GDM1 (cell line): ENCODE data around the gene THEM5.

Experiments used
- DNase-seq: peaks from one replicate; lab custom pipeline; 2025; lab: John Stamatoyannopoulos, UW

THEM5 gene

DNA sequence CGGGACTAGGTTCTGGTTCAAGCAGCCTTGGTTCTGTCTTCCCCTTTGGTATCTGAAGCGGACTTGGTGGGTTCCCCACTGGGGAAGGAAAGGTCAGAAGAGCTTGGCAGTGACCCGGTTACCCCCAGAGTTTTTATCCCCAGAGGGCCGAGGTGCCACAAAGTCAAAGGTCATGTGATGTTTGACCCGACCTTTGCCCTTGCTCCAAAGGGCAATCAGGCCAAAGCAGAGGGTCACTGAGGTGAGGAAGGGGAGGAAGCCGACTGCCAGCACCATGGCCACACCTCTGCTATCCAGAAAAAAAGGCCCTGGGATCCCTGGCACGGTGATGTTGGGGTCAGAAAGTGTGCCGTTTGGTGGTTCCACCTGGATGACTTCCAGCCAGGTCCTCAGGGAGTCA is 52.7 kb downstream of the THEM5 start:
- DNase-seq, result no peak

DNA sequence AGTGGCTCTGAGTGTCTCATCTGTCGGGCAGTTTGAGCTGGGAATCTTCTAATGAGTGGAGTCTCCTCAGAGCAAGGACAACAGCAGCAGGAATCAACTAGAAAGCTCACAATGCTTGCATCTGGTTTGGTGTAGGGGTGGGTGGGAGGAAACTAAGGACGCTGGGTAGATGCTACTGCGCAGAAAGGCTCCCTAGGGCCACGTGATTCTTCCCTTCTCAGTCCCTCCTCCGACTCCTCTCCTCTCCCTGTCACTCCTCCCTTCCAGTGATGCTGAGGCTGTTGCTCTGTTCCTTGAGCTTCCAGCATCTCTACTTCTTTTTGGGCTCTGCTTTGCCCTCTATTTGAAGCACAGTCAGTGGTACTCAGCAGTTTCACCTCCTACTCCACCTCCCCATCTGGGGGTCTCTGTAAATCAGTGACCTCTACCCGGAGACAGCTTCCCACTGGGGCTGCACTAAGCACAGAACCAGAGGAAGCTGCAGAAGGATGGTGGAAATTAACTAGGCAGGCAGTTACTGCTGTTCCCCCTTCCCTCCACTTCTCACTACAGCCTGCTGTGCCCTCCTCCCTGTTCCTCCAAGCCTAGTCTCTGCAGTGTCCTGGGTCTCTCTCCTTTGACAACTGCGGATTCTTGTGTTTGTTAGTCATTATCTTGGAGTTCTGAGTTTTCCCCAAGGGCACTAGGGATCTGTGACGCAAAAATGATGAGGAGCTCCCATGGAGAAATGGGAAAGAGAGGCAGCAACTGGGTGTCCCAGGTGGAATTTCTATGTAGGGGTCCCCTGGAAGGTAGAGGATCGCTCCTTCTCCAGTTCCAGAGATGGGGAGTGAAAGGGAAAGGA is 54.1 kb downstream of the THEM5 start:
- no peak for DNase-seq

DNA sequence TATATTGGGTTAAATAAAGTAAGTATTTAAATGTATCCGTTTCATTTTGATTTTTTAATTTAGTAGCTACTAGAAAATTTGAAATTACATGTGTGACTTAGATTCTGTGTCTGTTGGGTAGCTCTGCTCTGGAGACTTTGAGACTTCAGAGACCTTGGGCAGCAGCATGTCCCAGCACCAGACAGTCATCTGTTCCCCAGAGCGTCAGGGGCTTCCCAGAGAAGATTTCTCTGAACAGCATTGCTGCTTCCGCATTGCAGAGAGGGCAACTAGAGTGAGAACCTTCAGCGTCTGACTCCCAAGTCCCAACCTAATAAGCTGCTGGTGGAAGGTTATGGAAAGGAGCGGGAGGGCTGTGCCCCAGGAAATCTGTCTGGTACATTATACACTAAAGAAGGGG is 54.9 kb downstream of the THEM5 start:
- DNase-seq, result no peak
